DMS 273 treated with DMSO at 0.1 percent for 48 hours (cell line): Measurements from ENCODE around the gene RAD52.
A peak's percentile ranks its signal among the peaks of the same experiment; 100 is the strongest.

Experiments used
- DNase-seq: peaks from one replicate; lab custom pipeline; 2025; lab: John Stamatoyannopoulos, UW

Gene RAD52

GRCh38 chr12:949453-950191 lies at the start of gene RAD52:
Gene RAD52 (minus strand): TSS chr12:949694. CDS start chr12:933058, 16,636 bp downstream.
- DNase-seq = peak; percentile 96

GRCh38 chr12:998020-998874 lies 48.8 kb upstream of the RAD52 start:
- DNase-seq = no peak

- DNase-seq = no peak
Observed at GRCh38 chr12:997505-997904, 48.0 kb upstream of the RAD52 start.

GRCh38 chr12:996881-997280 lies 47.4 kb upstream of the RAD52 start:
- DNase-seq = no peak

GRCh38 chr12:992647-993046 lies 43.2 kb upstream of the RAD52 start:
- no peak for DNase-seq

- DNase-seq = no peak
Observed at GRCh38 chr12:991350-992333, 42.1 kb upstream of the RAD52 start.

- DNase-seq = peak; percentile 28
Observed at GRCh38 chr12:990661-991349, 41.3 kb upstream of the RAD52 start, which contains the start of gene ERC1. Gene ERC1 (plus strand): TSS chr12:991223. CDS start chr12:1027904, 36,681 bp downstream.

- DNase-seq = peak; percentile 48
Observed at GRCh38 chr12:989751-990660, 40.5 kb upstream of the RAD52 start.

- no peak for DNase-seq
Observed at GRCh38 chr12:989051-989450, 39.6 kb upstream of the RAD52 start.

GRCh38 chr12:988646-989045 lies 39.2 kb upstream of the RAD52 start:
- DNase-seq = no peak

GRCh38 chr12:981961-982360 lies 32.5 kb upstream of the RAD52 start:
- no peak for DNase-seq

GRCh38 chr12:981176-981828 lies 31.8 kb upstream of the RAD52 start:
- DNase-seq = no peak

GRCh38 chr12:979349-979748 lies 29.9 kb upstream of the RAD52 start:
- DNase-seq = no peak

GRCh38 chr12:977156-977555 lies 27.7 kb upstream of the RAD52 start:
- no peak for DNase-seq

GRCh38 chr12:976644-977043 lies 27.1 kb upstream of the RAD52 start:
- DNase-seq = no peak

GRCh38 chr12:974271-974862 lies 24.9 kb upstream of the RAD52 start:
- DNase-seq = no peak

- DNase-seq = no peak
Observed at GRCh38 chr12:971991-972390, 22.5 kb upstream of the RAD52 start.

GRCh38 chr12:969821-970220 lies 20.3 kb upstream of the RAD52 start:
- DNase-seq = no peak

- no peak for DNase-seq
Observed at GRCh38 chr12:968545-968944, 19.1 kb upstream of the RAD52 start.
